ENCODE measurements around the gene ZNF516.
A peak's percentile ranks its signal among the peaks of the same experiment; 100 is the strongest.

The ZNF516 gene

DNA sequence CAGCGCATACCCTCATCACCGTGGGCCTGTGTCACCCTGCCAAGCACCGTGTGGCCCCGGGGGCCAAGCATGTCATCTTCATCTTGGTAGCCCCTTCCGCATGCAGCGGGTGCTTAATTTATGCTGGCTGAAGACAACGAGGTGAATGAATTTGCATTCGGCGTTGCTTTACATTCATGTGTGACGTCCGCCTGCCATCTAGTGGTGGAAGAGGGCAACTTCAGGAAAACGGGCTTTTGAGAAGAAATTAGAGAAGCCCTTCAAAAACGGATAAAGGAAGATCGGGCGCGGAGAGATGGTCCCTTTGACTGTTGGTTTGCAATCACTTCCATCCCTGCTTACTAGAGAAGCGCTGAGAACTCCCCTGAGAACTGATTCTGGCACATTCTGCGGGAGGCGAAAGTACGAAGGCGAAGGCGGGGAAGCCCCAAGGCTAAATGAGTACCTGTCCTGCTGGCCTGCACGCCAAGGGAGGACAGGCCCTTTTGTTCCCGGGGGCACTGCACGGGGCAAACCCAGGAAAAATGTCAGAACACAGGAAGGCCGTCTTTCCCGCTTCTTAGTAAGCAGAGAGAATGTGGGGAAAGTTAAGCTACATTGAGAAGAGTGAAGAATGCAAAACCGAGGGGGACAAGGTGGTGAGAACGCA is 145.9 kb downstream of the ZNF516 start:
- no peak for TF ChIP-seq CEBPB (IDR thresholded peaks at IDR 0.05)
- TF ChIP-seq CREB1 (IDR thresholded peaks at IDR 0.05; ENCODE audit: low read depth): no peak
- TF ChIP-seq RAD21 (IDR thresholded peaks at IDR 0.05; ENCODE audit: low read depth): peak; percentile 96
- no peak for TF ChIP-seq USF1 (IDR thresholded peaks at IDR 0.05)
- TF ChIP-seq, protein P1, sequence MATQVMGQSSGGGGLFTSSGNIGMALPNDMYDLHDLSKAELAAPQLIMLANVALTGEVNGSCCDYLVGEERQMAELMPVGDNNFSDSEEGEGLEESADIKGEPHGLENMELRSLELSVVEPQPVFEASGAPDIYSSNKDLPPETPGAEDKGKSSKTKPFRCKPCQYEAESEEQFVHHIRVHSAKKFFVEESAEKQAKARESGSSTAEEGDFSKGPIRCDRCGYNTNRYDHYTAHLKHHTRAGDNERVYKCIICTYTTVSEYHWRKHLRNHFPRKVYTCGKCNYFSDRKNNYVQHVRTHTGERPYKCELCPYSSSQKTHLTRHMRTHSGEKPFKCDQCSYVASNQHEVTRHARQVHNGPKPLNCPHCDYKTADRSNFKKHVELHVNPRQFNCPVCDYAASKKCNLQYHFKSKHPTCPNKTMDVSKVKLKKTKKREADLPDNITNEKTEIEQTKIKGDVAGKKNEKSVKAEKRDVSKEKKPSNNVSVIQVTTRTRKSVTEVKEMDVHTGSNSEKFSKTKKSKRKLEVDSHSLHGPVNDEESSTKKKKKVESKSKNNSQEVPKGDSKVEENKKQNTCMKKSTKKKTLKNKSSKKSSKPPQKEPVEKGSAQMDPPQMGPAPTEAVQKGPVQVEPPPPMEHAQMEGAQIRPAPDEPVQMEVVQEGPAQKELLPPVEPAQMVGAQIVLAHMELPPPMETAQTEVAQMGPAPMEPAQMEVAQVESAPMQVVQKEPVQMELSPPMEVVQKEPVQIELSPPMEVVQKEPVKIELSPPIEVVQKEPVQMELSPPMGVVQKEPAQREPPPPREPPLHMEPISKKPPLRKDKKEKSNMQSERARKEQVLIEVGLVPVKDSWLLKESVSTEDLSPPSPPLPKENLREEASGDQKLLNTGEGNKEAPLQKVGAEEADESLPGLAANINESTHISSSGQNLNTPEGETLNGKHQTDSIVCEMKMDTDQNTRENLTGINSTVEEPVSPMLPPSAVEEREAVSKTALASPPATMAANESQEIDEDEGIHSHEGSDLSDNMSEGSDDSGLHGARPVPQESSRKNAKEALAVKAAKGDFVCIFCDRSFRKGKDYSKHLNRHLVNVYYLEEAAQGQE (IDR thresholded peaks at IDR 0.05; ENCODE audit: low read depth): no peak

DNA sequence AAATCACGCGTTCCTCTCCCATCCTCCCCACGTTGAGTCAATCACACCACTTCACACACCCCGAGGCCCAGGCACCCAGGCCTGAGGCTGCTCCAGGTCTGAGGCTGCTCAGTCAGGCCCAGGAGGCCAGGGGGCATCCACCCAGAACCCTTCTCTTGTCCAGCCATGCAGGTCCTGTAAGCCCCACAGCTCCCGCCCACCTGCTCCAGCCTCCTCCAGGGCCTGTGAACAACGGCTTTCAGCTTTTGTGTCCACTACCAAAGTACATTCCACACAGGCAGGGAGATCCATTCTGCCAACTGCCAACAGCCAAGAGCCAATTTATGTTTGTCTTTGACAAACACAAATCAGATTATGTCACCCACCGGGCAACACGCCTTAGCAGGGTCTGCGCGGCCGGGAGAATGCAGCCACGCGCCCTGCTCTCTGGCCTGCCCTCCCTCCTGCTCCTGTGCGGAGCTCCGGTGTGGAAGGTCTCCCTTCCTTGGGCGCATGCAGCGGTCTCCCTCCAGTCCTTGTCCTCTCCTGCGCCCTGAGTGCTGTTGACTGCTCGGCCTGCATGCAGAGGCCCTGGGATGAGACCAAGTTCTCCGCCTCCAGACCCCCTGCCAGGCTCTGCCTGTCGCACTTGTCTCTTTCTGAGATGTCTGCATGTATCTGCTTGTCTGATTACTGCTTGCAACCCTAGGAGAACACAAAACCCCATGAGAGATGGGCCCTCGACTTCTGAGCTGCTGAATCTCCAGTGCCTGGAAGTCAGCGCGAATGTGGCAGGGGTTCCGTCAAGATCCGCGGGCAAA is 146.6 kb downstream of the ZNF516 start:
- TF ChIP-seq YY1 (IDR thresholded peaks at IDR 0.05; ENCODE audit: low read depth): no peak
- TF ChIP-seq FOXM1 (IDR thresholded peaks at IDR 0.05; ENCODE audit: borderline replicate concordance, low read depth): no peak

- no peak for TF ChIP-seq CREB1 (IDR thresholded peaks at IDR 0.05; ENCODE audit: low read depth)
- TF ChIP-seq EGR1 (IDR thresholded peaks at IDR 0.05): no peak
These were observed 147.7 kb downstream of the ZNF516 start for GRCh38 chr18:76347341-76347740.

GRCh38 chr18:76346490-76347130 is 148.4 kb downstream of the ZNF516 start:
- TF ChIP-seq RAD21 (IDR thresholded peaks at IDR 0.05; ENCODE audit: low read depth): no peak
- TF ChIP-seq ZBTB7A (IDR thresholded peaks at IDR 0.05; ENCODE audit: low read depth): no peak
- no peak for TF ChIP-seq USF1 (IDR thresholded peaks at IDR 0.05)
- TF ChIP-seq TAF1 (IDR thresholded peaks at IDR 0.05; ENCODE audit: low read depth): no peak
- TF ChIP-seq YY1 (IDR thresholded peaks at IDR 0.05; ENCODE audit: low read depth): no peak
- no peak for TF ChIP-seq CREB1 (IDR thresholded peaks at IDR 0.05; ENCODE audit: low read depth)
- no peak for TF ChIP-seq FOXM1 (IDR thresholded peaks at IDR 0.05; ENCODE audit: borderline replicate concordance, low read depth)
- no peak for TF ChIP-seq MAX (IDR thresholded peaks at IDR 0.05)
- TF ChIP-seq TEAD4 (IDR thresholded peaks at IDR 0.05): no peak
- no peak for TF ChIP-seq EP300 (IDR thresholded peaks at IDR 0.05; ENCODE audit: borderline replicate concordance)
- TF ChIP-seq TCF12 (IDR thresholded peaks at IDR 0.05; ENCODE audit: low read depth): no peak
- TF ChIP-seq EGR1 (IDR thresholded peaks at IDR 0.05): no peak
- TF ChIP-seq NFIC (IDR thresholded peaks at IDR 0.05): no peak

DNA sequence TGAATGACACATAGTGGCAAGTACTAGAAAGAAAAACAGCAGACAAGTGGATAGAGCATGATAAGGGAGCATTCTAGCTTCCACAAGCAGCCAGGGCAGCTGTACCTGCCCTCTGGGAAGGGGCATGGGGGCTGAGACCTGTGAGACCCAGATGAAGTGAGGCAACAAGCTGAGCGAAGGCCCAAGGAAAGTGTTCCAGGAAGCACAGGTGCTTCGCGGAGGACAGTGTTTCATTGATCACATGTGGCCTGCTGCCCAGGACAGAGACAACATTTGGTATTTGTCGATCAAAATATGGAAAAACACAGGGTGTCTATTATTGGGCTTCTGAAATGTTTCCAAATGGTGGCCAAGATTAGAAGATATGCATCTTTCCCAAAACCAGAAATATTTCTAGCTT is 149.1 kb downstream of the ZNF516 start:
- no peak for TF ChIP-seq TCF12 (IDR thresholded peaks at IDR 0.05; ENCODE audit: low read depth)
- TF ChIP-seq CEBPB (IDR thresholded peaks at IDR 0.05): no peak
- TF ChIP-seq TAF1 (IDR thresholded peaks at IDR 0.05; ENCODE audit: low read depth): no peak
- no peak for TF ChIP-seq TEAD4 (IDR thresholded peaks at IDR 0.05)
- TF ChIP-seq, protein P1 (IDR thresholded peaks at IDR 0.05; ENCODE audit: low read depth): no peak
- no peak for TF ChIP-seq CREB1 (IDR thresholded peaks at IDR 0.05; ENCODE audit: low read depth)
- TF ChIP-seq USF1 (IDR thresholded peaks at IDR 0.05): no peak
- no peak for TF ChIP-seq EP300 (IDR thresholded peaks at IDR 0.05; ENCODE audit: borderline replicate concordance)
- TF ChIP-seq ZBTB7A (IDR thresholded peaks at IDR 0.05; ENCODE audit: low read depth): no peak
- TF ChIP-seq YY1 (IDR thresholded peaks at IDR 0.05; ENCODE audit: low read depth): no peak
- no peak for TF ChIP-seq FOXM1 (IDR thresholded peaks at IDR 0.05; ENCODE audit: borderline replicate concordance, low read depth)
- no peak for TF ChIP-seq MAX (IDR thresholded peaks at IDR 0.05)
- TF ChIP-seq NFIC (IDR thresholded peaks at IDR 0.05): no peak
